ENCODE results near the gene MLKL. TPM values are rescaled to one million over a fixed set of nuclear protein-coding genes. Genes with fewer than 3 reads are reported as not detected.
"Not testable (repeated sequence)": the region's sequence is repeated elsewhere in the genome, so short reads cannot be mapped to it uniquely, and the experiment has no call there.

MLKL gene
- total and polyA plus RNA-seq, 2 donors (not counting 3 experiments of a cell fraction or from before 2014, with no cell fraction given), result 8.1 to 26.5 TPM

DNA sequence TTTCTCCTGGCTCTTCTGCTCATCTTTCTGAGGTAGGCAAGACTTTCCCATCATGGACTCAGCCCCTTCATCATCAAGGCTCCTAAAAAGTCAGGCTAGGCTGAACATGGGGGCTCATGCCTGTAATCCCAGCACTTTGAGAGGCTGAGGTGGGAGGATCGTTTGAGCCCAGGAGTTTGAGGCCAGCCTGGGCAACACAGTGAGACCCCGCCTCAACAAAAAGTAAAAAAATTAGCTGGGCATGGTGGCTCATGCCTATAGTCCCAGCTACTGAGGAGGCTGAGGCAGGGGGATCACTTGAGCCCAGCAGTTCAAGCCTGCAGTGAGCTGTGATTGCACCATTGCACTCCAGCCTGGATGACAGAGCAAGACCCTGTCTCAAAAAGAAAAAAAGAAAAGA is 21.5 kb upstream of the MLKL start:
- CTCF ChIA-PET; dilution Hi-C loops (cut with MboI; ENCODE audit: extremely low pct_ligation_motif_present, low sequenced_read_pairs); BruUV-seq (replicated peaks); FAIRE-seq; H3K9me3 ChIP-seq (replicated peaks; ENCODE audit: control insufficient read depth, insufficient read depth, low read length); H3K4me3 ChIP-seq (replicated peaks in 1 of 3; ENCODE audit: insufficient read depth in 1 of 3, low read depth in 1 of 3, low read length in 3 of 3); H3K36me3 ChIP-seq (ENCODE audit: control insufficient read depth in 2 of 2, extremely low read depth in 1 of 2, insufficient read depth in 2 of 2, low read length in 2 of 2); H3K79me2 ChIP-seq (ENCODE audit: control insufficient read depth, insufficient read depth, low read length); H4K20me1 ChIP-seq (replicated peaks; ENCODE audit: control insufficient read depth, extremely low read depth, insufficient read depth, low read length); intact Hi-C loops (cut with micrococcal nuclease); POLR2A ChIA-PET; H3K4me2 ChIP-seq (ENCODE audit: insufficient read depth, low read length); H3K27me3 ChIP-seq (ENCODE audit: control insufficient read depth in 2 of 2, insufficient read depth in 2 of 2, low read length in 2 of 2); H3K4me1 ChIP-seq (ENCODE audit: control insufficient read depth, extremely low read depth, insufficient read depth, low read length); H3K9ac ChIP-seq (replicated peaks; ENCODE audit: extremely low read depth, insufficient read depth, low read length); H3K9me1 ChIP-seq (replicated peaks; ENCODE audit: control insufficient read depth, extremely low read depth, insufficient read depth, low read length); H2AFZ ChIP-seq (ENCODE audit: low read depth, low read length); DNase-seq (ENCODE audit: low read depth, low spot score); H3K27ac ChIP-seq (ENCODE audit: insufficient read depth, low read depth, low read length): not testable (repeated sequence)

DNA sequence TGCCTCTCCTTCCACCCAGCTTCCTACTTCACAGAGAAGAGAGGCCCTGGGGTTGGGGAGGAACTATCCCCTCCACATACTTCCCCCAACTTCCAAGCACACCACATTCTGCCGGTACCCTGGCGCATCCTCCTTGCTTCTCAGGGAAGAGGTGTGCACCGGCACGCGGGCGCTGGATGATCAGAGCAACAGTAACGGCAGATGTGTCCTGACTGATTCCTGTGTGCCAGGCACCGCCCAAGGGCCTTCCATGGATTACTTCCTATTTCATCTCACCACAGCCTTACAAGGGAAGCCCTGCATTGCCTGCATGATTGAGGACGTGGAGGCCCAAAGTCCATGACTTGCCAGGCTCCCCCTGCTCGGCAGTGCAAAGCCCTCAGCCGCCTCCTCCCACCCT is 21.1 kb upstream of the MLKL start:
- DNase-seq (ENCODE audit: low read depth, low spot score), result no peak
- Histone ChIP-seq H2AFZ (ENCODE audit: low read depth, low read length) (no peak overlapping the region), H3K9ac (replicated peaks; ENCODE audit: extremely low read depth, insufficient read depth, low read length) (no peak overlapping the region), H3K9me3 (replicated peaks; ENCODE audit: control insufficient read depth, insufficient read depth, low read length) (no peaks in the 10 kb centered on the region), H3K4me2 (ENCODE audit: insufficient read depth, low read length) (no peak overlapping the region), H3K9me1 (replicated peaks; ENCODE audit: control insufficient read depth, extremely low read depth, insufficient read depth, low read length) (no peaks in the 10 kb centered on the region), H3K79me2 (ENCODE audit: control insufficient read depth, insufficient read depth, low read length) (no peaks in the 10 kb centered on the region), H3K4me3 (replicated peaks in 1 of 3; ENCODE audit: insufficient read depth in 1 of 3, low read depth in 1 of 3, low read length in 3 of 3) (no peak overlapping the region), H3K36me3 (ENCODE audit: control insufficient read depth in 2 of 2, extremely low read depth in 1 of 2, insufficient read depth in 2 of 2, low read length in 2 of 2) (no peaks in the 10 kb centered on the region), H3K27me3 (ENCODE audit: control insufficient read depth in 2 of 2, insufficient read depth in 2 of 2, low read length in 2 of 2) (peaks cover 0 to 2% of the 10 kb centered on the region in 2 experiments), H4K20me1 (replicated peaks; ENCODE audit: control insufficient read depth, extremely low read depth, insufficient read depth, low read length) (no peaks in the 10 kb centered on the region), H3K4me1 (ENCODE audit: control insufficient read depth, extremely low read depth, insufficient read depth, low read length) (no peaks in the 10 kb centered on the region), H3K27ac (ENCODE audit: insufficient read depth, low read depth, low read length) (no peak overlapping the region)
- ChIA-PET CTCF (interaction anchor here (1.4 kb wide), 1 partner anchor 12 kb away, joined by 4 read pairs; no protein-coding TSS in a partner anchor), POLR2A (no interaction called here)
- no peak for FAIRE-seq
- TF ChIP-seq, protein P1, sequence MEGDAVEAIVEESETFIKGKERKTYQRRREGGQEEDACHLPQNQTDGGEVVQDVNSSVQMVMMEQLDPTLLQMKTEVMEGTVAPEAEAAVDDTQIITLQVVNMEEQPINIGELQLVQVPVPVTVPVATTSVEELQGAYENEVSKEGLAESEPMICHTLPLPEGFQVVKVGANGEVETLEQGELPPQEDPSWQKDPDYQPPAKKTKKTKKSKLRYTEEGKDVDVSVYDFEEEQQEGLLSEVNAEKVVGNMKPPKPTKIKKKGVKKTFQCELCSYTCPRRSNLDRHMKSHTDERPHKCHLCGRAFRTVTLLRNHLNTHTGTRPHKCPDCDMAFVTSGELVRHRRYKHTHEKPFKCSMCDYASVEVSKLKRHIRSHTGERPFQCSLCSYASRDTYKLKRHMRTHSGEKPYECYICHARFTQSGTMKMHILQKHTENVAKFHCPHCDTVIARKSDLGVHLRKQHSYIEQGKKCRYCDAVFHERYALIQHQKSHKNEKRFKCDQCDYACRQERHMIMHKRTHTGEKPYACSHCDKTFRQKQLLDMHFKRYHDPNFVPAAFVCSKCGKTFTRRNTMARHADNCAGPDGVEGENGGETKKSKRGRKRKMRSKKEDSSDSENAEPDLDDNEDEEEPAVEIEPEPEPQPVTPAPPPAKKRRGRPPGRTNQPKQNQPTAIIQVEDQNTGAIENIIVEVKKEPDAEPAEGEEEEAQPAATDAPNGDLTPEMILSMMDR (IDR thresholded peaks at IDR 0.05; ENCODE audit: extremely low read depth in 1 of 2, insufficient read depth in 1 of 2, low read depth in 1 of 2, low read length in 2 of 2), result no peak
- TF ChIP-seq, protein P2, sequence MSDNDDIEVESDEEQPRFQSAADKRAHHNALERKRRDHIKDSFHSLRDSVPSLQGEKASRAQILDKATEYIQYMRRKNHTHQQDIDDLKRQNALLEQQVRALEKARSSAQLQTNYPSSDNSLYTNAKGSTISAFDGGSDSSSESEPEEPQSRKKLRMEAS (IDR thresholded peaks at IDR 0.05; ENCODE audit: insufficient read depth, insufficient read length), result no peak
- TF ChIP-seq MYC (IDR thresholded peaks at IDR 0.05; ENCODE audit: low read depth, low read length) (no peak), EZH2 (IDR thresholded peaks at IDR 0.05; ENCODE audit: borderline replicate concordance, low read depth, low read length, severe bottlenecking) (no peak), GATA2 (IDR thresholded peaks at IDR 0.05; ENCODE audit: insufficient read depth, insufficient read length, low read depth, low read length) (no peak), POLR2AphosphoS5 (IDR thresholded peaks at IDR 0.05; ENCODE audit: insufficient read depth, low read depth, low read length) (no peak), JUN (IDR thresholded peaks at IDR 0.05; ENCODE audit: borderline replicate concordance, insufficient read depth, insufficient read length, low read depth) (no peak)
- intact Hi-C loops (cut with micrococcal nuclease), result no loop called here
- no TSS peak for BruUV-seq (replicated peaks)
- dilution Hi-C loops (cut with MboI; ENCODE audit: extremely low pct_ligation_motif_present, low sequenced_read_pairs), result no loop called here
